M059J (cell line): ENCODE measurements around the gene ZDHHC4. TPM values are rescaled to one million over a fixed set of nuclear protein-coding genes. Genes with fewer than 3 reads are reported as not detected.
"Not testable (repeated sequence)": the region's sequence is repeated elsewhere in the genome, so short reads cannot be mapped to it uniquely, and the experiment has no call there.

Experiments
- DNase-seq: peaks from one replicate; pipeline ENCODE4 v3.0.0-alpha.2; 2012; ENCODE audit warnings: low read depth
- total RNA-seq: library from RNA; depleted of rRNA; stranded (reverse); fragments of >200 nt; shearing (Covaris generic); gene quantifications from 2 replicates; pipeline ENCODE4 v1.2.3, GENCODE V29; 2014

The ZDHHC4 gene
- total RNA-seq, 1 experiment from 2014 or later: 70.0 TPM

DNA sequence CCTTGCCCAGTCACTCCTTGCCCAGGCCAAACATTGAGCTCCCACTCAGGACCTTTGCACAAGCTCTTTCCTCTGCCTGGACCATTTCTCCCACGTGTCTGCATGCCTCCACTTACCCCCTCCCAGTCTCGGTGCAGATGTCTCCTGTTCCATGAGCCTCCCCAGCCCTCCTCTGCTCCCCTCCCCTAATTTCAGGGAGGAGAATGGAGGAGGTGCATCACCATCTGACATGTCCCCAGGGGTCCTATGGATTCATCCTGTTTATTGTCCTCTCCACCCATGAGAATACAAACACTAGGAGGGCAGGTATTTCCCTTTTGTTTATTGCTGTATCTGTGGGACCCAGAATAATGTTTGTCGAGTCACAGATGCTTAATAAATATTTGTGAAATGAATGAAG, 17.4 kb upstream of the ZDHHC4 start:
- DNase-seq: no peak

DNA sequence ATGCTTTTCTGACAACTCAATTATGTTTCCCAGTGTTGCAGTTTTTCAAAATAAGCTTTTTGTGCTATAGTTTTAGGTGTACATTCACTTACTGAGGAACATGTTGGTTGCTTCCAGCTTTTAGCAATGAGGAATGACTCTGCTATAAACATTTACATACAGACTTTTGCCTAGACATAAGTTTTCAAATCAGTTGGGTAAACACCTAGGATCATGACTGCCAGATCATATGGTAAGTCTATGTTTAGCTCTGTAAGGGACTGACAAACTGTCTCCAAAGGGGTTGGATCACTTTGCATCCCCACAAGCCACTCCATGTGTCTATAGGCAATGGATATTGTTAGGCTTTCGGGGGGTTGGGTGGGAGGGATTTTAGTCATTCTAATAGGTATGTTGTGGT, 15.1 kb upstream of the ZDHHC4 start:
- DNase-seq: no peak

DNA sequence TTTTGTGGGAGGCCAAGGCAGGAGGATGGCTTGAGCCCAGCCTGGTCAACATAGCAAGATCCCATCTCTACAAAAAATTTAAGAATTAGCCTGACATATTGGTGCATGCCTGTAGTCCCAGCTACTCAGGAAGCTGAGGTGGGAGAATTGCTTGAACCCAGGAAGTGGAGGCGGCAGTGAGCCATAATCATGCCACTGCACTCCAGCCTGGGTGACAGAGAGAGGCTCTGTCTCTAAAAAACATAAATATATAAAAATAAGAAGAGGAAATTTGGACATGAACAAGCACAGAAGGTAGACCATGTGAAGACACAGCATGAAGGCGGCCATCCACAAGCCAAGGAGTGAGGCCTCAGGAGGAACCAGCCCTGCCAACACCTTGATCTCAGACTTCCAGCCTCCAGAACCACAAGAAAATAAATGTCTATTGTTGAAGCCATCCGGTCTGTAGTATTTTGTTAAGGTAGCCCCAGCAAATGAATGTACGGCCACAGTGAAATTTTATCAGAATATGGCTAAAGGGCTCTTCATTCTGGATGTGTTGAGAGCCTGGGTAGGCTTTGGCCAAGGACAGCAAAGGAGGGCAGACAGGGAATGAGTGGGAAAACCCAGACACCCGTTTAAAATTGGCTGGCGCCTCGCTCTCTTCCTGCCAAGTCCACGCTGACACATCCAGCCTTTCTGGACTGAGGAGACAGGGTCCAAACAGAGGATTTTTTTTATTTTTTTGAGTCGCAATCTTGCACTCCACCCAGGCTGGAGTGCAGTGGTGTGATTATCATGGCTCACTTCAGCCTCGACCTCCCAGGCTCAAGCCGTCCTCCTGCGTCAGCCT, 13.1 kb upstream of the ZDHHC4 start:
- no peak for DNase-seq

DNA sequence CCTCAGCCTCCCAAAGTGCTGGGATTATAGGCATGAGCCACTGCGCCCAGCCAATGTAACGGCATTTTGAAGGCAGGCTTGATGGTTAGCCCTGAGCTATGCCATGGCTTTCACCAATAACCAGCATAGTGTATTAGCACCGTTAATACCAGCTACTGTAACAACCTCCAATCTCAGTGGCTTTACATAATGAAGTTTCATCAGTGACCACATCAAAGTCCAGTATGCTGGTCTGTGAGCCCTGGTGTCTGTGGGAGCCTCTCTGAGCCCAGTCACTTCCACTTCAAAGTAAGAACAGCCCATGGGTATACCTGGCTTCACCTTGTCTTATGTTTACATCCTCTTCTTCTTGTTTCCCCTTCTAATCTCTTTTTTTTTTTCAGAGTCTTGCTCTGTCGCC, 11.6 kb upstream of the ZDHHC4 start:
- DNase-seq: no peak

DNA sequence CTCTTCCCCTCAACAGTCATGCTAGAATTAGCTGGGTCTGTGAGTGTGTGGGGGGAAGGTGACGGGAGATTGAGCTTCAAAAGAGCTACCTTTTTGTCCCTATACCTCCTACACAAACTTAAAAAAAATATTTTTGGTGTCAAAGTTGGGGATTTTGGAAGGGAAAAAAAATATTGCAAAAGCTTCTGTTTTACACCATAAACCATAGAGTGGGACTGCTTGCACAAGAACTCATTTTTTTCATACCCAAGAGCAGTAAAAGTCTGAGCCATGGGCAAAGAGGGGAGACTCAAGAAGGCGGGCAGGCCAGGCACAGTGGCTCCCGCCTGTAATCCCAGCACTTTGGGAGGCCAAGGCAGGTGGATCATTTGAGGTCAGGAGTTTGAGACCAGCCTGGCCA, 9.4 kb upstream of the ZDHHC4 start:
- DNase-seq: no peak

DNA sequence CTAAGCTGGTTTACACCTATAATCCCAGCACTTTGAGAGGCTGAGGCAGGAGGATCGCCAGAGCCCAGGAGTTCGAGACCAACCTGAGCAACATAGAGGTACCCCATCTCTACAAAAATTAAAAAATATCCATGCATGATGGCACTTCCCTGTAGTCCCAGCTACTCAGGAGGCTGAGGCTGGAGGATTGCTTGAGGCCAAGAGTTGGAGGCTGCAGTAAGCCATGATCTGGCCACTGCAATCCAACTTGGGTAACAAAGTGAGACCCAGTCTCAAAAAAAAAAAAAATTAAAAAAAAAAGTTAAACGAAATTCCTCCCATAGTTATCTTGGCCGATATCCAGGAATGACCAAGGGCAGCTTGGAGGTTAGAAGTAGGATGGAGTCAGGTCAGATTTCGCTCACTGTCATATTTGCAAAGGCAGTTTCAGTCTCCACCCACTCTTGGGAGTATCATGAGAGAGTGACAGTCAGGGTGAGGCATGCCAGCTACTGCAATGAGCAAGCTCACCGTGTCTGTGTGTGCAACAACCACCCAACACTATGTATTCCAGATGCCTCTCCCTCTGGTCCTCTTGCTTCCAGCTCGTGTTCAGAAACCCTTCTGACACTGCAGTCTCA, 6.0 kb upstream of the ZDHHC4 start:
- DNase-seq: peak; percentile 20

DNA sequence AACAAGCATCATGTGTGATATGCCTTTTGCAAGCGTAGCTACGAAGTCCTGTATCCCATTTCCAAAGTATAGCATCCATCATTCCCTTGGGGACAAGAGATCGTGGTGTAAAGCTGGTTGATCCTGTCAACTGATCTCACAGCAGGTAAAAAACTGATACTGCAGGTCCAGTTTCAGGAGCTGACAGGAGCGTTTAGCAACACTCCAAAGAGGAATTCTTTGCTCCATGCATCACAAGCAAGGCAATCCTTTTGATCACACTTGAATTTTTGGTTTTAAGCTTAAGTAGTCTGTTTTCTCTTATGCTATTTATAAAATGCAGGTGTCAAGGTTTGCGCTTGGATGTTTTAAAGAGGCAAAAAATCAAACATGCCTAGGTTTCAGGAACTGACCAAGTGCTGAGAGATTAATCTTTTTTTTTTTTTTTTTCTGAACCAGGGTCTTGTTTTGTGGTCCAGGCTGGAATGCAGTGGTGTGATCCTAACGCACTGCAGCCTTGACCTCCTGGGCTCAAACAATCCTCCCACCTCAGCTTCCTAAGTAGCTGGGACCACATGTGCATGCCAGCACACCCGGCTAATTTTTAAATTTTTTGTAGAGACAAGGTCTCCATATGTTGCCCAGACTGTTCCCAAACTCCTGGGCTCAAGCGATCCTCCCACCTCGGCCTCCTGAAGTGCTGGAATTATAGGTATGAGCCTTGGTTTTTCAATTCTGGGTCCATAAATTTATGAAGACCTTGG, 1.8 kb upstream of the ZDHHC4 start:
- no peak for DNase-seq

DNA sequence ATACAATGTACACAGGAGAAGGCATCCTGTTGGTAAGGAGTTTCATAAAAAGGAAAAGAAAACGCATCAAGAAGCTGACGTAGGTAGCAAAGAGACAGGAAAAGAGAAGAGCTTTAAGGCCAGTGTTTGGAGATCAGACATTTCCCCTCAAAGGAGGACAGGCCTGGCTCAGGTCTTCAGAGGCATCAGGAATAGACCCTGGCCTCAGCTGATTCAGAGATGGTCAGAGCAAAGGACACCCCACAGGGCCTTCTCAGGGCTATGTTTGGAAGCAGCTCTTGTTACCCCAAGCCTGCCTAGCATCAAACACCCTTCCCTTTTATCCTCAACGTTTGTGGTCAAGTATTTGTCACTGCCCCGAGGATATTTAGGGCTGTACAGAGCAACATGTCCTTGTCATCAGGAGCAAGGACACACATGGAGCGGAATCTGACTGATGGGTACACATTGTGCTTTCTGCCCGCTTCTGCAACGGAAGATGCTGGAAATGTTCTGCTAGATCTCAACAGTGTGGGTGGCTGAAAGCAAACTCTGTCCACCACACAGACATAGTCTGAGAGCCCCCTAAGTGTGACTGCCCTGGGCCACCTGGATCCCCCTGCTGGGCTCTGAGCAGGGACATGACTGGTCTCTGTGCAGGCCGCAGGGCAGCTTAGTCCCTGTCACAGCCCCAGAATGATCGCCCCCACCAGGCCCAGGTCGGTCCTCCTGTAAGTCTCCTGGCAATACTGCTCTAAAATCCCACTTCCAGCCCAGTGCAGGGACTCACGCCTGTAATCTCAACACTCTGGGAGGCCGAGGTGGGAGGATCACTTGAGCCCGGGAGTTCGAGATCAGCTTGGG, 1.0 kb upstream of the ZDHHC4 start:
- DNase-seq: peak; percentile 68

DNA sequence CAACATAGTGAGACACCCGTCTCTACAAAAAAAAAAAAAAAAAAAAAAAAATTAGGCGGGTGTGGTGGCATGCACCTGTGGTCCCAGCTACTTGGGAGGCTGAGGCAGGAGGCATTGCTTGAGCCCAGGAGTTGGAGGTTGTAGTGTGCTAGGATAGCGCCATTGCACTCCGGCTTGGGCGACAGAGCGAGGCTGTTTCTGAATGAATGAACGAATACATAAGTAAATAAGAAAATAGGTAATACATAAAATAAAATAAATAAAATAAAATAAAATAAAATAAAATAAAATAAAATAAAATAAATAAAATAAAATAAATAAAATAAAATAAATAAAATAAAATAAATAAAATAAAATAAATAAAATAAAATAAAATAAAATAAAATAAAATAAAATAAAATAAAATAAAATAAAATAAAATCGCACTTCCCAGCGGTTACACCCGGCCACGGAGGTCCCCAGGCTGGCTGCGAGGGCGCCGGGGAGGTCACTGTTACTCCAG, 336 bp upstream of the ZDHHC4 start:
- DNase-seq: not testable (repeated sequence)

DNA sequence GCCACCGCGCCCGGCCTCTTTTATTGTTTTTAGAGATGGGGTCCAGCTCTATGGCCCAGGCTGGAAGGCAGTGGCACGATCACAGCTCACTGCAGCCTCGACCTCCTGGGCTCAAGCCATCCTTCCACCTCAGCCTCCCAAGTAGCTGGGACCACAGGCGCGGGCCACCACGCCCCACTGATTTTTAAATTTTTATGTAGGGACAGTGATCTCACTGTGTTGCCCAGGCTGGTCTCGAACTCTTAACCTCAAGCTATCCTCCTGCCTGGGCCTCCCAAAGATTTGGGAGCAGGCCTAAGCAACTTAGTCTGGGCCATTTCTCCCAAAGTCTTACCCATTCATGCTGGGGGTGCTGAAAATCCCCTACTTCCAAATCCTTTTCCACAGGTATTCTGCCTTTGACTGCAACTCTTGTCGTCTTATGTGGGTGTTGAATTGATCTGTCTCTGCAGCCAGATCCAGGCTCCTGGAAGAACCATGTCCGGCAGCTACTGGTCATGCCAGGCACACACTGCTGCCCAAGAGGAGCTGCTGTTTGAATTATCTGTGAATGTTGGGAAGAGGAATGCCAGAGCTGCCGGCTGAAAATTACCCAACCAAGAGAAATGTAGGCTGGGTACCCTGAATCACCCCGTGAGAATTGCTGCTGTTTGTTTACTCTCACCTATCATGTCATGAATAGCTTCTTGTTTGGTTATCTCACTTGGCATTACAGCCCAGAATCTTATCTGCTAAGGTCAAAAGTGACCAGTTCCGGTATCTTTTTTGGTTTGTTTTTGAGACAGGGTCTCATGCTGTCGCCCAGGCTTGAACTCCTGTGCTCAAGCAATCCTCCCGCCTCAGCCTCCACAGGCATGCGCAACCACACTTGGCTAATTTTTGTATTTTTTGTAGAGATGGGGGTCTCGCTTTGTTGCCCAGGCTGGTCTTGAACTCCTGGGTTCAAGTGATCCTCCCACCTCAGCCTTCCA, 1.1 kb downstream of the ZDHHC4 start:
- DNase-seq: peak; percentile 17

DNA sequence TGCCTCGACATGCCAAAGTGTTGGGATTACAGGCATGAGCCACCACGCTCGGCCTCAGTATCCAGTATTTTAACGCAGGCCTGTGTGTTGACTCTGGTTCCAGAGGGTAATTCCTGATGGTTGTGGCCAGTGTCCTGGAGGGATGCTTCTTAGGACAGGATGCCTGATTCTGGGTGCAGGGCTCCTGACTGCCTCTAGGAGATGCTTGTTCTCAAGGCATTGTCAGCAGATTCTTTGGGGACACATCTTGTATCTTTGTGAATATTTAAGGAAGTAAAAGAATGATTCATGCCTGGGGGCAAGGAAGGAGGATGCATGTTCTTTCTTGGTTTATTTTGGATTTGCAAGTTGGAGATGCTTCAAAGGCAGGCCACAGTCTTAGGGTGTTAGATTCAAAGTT, 2.2 kb downstream of the ZDHHC4 start:
- peak; percentile 59 for DNase-seq

DNA sequence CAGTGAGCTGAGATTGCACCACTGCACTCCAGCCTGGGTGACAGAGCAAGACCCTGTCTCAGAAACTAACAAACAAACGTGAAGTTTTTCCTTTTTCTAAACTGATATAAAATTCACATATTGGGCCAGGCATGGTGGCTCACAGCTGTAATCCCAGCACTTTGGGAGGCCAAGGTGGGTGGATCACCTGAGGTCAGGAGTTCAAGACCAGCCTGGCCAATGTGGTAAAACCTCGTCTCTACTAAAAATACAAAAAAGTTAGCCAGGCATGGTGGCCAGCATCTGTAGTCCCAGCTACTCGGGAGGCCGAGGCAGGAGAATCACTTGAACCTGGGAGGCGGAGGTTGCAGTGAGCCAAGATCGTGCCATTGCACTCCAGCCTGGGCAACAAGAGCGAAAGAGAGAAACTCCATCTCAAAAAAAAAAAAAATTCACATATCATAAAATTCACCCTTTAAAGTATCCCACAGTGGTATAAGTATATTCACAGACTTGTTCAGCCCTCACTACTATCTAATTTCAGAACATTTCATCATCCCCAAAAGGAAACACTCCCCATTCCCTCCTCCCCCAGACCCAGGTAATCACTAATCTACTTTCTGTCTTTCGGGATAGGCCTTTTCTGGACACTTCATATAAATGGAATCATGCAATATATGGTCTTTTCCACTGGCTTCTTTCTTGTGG, 8.6 kb downstream of the ZDHHC4 start:
- DNase-seq: not testable (repeated sequence)

DNA sequence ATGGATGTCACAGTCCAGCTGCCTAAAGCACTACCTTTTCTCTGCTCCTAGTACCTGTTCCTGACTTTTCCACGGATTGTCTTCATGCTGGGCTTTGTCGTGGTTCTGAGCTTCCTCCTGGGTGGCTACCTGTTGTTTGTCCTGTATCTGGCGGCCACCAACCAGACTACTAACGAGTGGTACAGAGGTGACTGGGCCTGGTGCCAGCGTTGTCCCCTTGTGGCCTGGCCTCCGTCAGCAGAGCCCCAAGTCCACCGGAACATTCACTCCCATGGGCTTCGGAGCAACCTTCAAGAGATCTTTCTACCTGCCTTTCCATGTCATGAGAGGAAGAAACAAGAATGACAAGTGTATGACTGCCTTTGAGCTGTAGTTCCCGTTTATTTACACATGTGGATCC, 11.3 kb downstream of the ZDHHC4 start:
- no peak for DNase-seq

DNA sequence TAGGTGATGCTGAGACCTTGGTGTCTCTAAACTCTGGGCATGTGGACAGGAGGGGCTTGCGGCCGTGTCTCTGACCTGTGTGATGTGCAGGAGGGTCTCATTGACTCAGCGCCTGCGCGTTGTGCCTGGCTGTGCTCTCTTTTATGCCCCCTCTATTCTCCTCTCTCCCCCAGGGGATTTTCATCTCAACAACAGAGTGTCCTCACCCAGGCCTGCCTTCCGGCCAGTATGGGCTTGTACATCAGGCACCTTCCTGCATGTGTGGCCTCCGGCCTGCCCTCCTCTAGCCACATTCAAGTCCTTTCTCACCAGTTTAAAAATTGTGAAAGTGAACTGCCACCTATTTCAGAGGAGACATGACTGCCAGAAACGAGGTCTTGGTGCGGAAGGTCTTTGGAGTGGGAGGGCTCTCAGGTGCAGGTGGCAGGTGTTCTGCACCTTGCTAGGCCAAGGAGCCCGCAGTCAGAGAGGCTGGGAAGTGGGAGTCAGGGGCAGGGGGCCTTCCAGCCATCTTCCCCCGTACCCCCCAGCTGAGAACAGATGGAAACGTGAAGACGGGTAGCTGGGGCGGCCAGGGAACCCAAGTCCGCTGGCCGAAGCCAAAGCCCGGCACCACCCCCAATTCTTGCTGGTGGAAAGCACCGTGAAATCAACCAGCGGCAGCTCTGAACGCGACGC, 12.0 kb downstream of the ZDHHC4 start:
- no peak for DNase-seq

DNA sequence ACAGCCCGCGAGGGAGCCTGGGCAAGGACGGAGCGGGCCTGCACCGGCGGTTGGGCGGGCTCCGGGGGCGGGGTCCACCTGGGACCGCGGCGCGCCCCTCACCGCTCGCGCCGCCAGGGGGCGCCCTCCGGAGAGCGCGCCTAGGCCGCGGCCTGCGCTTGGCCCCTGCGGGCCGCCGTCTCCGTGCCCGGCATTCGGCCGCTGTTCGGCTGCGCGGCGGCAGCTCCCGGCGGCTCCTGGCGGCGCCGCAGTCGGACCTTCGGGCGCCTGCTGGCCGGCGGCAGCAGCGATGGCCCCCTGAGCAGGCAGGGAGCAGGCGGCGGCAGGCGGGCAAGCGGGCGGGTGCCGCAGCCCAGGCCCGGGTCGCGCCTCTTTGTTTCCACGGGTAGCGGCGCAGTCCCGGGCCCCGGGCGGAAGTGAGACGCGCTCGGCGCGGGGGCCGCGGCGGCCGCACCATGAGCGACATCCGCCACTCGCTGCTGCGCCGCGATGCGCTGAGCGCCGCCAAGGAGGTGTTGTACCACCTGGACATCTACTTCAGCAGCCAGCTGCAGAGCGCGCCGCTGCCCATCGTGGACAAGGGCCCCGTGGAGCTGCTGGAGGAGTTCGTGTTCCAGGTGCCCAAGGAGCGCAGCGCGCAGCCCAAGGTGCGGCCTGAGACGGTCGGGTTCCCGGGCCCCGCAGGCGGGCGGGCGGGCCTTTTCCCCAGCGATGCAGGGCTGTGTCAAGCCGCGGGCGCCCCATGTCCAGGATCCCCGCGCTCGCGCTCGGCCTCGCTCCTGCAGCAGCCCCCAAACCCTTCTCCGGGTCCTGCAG, 12.8 kb downstream of the ZDHHC4 start, which contains the start of gene INTS15:
Gene INTS15 (plus strand): TSS at position 193 of the 816 bp plus-strand sequence. CDS start 263 bp downstream, at position 456.
- peak; percentile 70 for DNase-seq

DNA sequence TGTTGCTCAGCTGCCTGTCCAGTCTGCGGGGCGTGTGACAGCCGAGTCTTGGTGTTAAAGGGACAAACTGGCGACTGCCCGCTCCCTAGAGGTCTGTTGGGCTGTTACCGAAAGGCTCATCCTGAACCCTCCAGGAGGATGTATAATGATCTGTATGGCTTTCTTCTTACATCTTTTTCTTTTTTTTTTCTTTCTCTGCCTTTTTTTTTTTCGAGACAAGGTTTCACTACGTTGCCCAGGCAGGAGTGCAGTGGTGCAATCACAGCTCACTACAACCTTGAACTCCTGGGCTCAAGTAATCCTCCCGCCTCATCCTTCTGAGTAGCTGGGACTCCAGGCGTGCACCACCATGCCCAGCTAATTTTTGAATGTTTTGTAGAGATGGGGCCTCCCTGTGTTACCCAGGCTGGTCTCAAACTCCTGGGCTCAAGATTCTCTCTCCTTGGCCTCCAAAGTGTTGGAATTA, 13.4 kb downstream of the ZDHHC4 start:
- peak; percentile 47 for DNase-seq

DNA sequence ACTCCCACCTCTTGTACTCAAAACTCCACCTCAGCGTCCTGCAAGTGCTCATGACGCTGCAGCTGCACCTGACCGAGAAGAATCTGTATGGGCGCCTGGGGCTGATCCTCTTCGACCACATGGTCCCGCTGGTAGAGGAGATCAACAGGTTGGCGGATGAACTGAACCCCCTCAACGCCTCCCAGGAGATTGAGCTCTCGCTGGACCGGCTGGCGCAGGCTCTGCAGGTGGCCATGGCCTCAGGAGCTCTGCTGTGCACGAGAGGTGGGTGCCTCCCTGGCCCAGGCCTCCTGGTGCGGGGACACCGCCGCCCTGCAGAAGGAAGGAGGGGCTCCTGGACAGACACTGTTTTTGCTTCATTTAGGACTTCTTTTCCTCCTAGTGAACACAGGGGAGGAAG, 22.8 kb downstream of the ZDHHC4 start:
- DNase-seq: no peak

DNA sequence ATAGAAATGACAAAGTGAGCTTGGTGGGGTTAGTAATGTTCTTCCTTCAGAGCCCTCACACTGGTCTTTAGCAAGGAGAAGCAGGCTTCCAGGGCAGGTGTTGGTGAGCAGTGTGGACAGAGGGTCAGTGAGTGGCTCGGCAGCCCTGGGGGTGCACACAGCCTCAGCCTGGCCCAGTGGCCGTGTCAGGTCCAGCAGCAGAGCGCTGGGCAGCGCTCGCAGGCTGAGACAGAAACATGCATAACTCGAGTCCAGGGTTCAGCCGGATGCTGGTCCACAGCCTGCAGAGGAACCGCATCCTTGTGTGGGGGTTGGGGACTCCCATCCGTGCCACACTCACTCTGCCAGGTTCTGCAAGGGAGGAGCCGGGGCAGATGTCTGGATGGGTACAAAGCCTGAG, 27.2 kb downstream of the ZDHHC4 start:
- DNase-seq: no peak
